HCT116 (cell line): Measurements from ENCODE around the gene TMUB1. TPM values are rescaled to one million over a fixed set of nuclear protein-coding genes. Genes with fewer than 3 reads are reported as not detected.

Source experiments
- ATAC-seq: fragments of 200-7000 bp; cut with Tn5 transposase; 2 replicates; pipeline ENCODE4 v1.9.1; 2020; ENCODE audit warnings: mild to moderate bottlenecking, moderate library complexity
- BruUV-seq: library from RNA; stranded (reverse); fragments of 400-500 nt; replicated peaks from 2 replicates; lab custom pipeline; 2021; lab: Mats Ljungman, UMichigan
- CTCF ChIA-PET: fragments of 300-600 bp; sonication (Branson Sonifier 250); formaldehyde crosslinking; loops from one replicate; lab custom pipeline; 2021; ENCODE audit warnings: antibody characterized with exemption; lab: Charles Lee
- POLR2A ChIA-PET: fragments of 300-600, 350-600 bp; sonication (Branson Sonifier 250); formaldehyde crosslinking; loops from one replicate; lab custom pipeline; 2021; ENCODE audit warnings: antibody characterized with exemption; lab: Charles Lee
- RAD21 ChIA-PET, 2 experiments: fragments of 300-600 bp; sonication (Branson Sonifier 250); formaldehyde crosslinking; loops; one replicate each; lab custom pipeline; 2023; ENCODE audit warnings: low total read pairs in 2 of 2; ENCODE audit not compliant: uncharacterized antibody in 2 of 2, unreplicated experiment in 2 of 2, low non-redundant PET in 1 of 2; lab: Charles Lee
- DNase-seq: peaks from one replicate; pipeline ENCODE4 v3.0.0-alpha.2; 2010; ENCODE audit warnings: low read depth, low spot score
- H2AFZ ChIP-seq: fragments of 200-600 bp; shearing (Covaris generic), sonication (generic); 2 replicates; pipeline ENCODE4 v1.6.1; 2017; ENCODE audit warnings: low read depth, mixed run types, mixed read lengths, antibody characterized with exemption, low read length; ENCODE audit not compliant: poor library complexity, severe bottlenecking
- H3K27ac ChIP-seq: 2 replicates; pipeline ENCODE4 v1.5.1; 2012; ENCODE audit warnings: low read depth, low read length
- H3K27me3 ChIP-seq: fragments of 200-600 bp; sonication (generic); 2 replicates; pipeline ENCODE4 v1.6.1; 2016; ENCODE audit warnings: mixed run types, low read length, mixed read lengths; ENCODE audit not compliant: insufficient read depth
- H3K36me3 ChIP-seq, 2 experiments: fragments of 200-500 bp in 1 of 2; fragments of 200-600 bp in 1 of 2; sonication (Bioruptor generic) in 1 of 2; sonication (generic) in 1 of 2; 2 replicates each; pipeline versions ENCODE4 v1.5.1 to v1.6.1; 2014 to 2016; ENCODE audit warnings: low read length in 2 of 2, inconsistent platforms in 1 of 2, mixed read lengths in 1 of 2, mixed run types in 1 of 2; ENCODE audit not compliant: insufficient read depth in 2 of 2, control insufficient read depth in 1 of 2
- H3K4me1 ChIP-seq, 2 experiments: fragments of 200-600 bp in 1 of 2; sonication (generic) in 1 of 2; 2 replicates each; pipeline versions ENCODE4 v1.5.1 to v1.6.1; 2012 to 2017; ENCODE audit warnings: low read length in 2 of 2, inconsistent platforms in 1 of 2, mild to moderate bottlenecking in 1 of 2, mixed read lengths in 1 of 2, mixed run types in 1 of 2, moderate library complexity in 1 of 2; ENCODE audit not compliant: insufficient read depth in 2 of 2, control insufficient read depth in 1 of 2
- H3K4me2 ChIP-seq: fragments of 200-600 bp; sonication (generic); 2 replicates; pipeline ENCODE4 v1.6.1; 2017; ENCODE audit warnings: mixed run types, low read length, mixed read lengths
- H3K4me3 ChIP-seq, 2 experiments: fragments of 200-600 bp in 1 of 2; sonication (generic) in 1 of 2; replicated peaks in 1 of 2; 2 replicates each; pipeline ENCODE4 v1.5.1; 2011 to 2016; ENCODE audit warnings: low read length in 2 of 2, control low read depth in 1 of 2, low read depth in 1 of 2, mild to moderate bottlenecking in 1 of 2, mixed read lengths in 1 of 2, mixed run types in 1 of 2
- H3K79me2 ChIP-seq: fragments of 200-600 bp; sonication (generic); 2 replicates; pipeline ENCODE4 v1.6.1; 2017; ENCODE audit warnings: mild to moderate bottlenecking, mixed run types, low read length, moderate library complexity, mixed read lengths; ENCODE audit not compliant: insufficient read depth
- H3K9ac ChIP-seq: fragments of 200-600 bp; sonication (generic); 2 replicates; pipeline ENCODE4 v1.6.1; 2016; ENCODE audit warnings: low read length, mixed read lengths
- H3K9me2 ChIP-seq: fragments of 200-600 bp; sonication (generic), shearing (Covaris generic); 2 replicates; pipeline ENCODE4 v1.6.1; 2017; ENCODE audit warnings: mixed run types, mild to moderate bottlenecking, moderate library complexity; ENCODE audit not compliant: insufficient read depth
- H3K9me3 ChIP-seq, 2 experiments: fragments of 200-500 bp in 1 of 2; fragments of 200-600 bp in 1 of 2; sonication (Bioruptor generic) in 1 of 2; sonication (generic) in 1 of 2; 2 replicates each; pipeline ENCODE4 v1.6.1; 2014 to 2017; ENCODE audit warnings: low read length in 2 of 2, mixed read lengths in 2 of 2, inconsistent platforms in 1 of 2, low read depth in 1 of 2, mild to moderate bottlenecking in 1 of 2, mixed run types in 1 of 2, moderate library complexity in 1 of 2; ENCODE audit not compliant: control insufficient read depth in 1 of 2, insufficient read depth in 1 of 2
- H4K20me1 ChIP-seq: fragments of 200-600 bp; sonication (generic), shearing (Covaris generic); 2 replicates; pipeline ENCODE4 v1.6.1; 2017; ENCODE audit warnings: mixed run types, mild to moderate bottlenecking, moderate library complexity; ENCODE audit not compliant: insufficient read depth
- CEBPB ChIP-seq: IDR thresholded peaks from 2 replicates; pipeline ENCODE4 v1.6.1; 2012; ENCODE audit warnings: low read depth
- EGR1 ChIP-seq: IDR thresholded peaks from 2 replicates; pipeline ENCODE4 v1.6.1; 2012; ENCODE audit warnings: low read depth
- ELF1 ChIP-seq: IDR thresholded peaks from 2 replicates; pipeline ENCODE4 v1.6.1; 2012; ENCODE audit warnings: low read depth, borderline replicate concordance
- EZH2 ChIP-seq: fragments of 200-600 bp; sonication (generic); IDR thresholded peaks from 2 replicates; pipeline ENCODE4 v1.6.1; 2017; ENCODE audit warnings: antibody characterized with exemption, mixed run types
- EZH2phosphoT487 ChIP-seq: fragments of 200-600 bp; IDR thresholded peaks from 2 replicates; pipeline ENCODE4 v1.6.1; 2018; ENCODE audit warnings: antibody characterized with exemption, borderline replicate concordance
- JUND ChIP-seq: IDR thresholded peaks from 2 replicates; pipeline ENCODE4 v1.6.1; 2012
- POLR2AphosphoS5 ChIP-seq: IDR thresholded peaks from 2 replicates; pipeline ENCODE4 v1.6.1; 2011; ENCODE audit warnings: mild to moderate bottlenecking, low read depth, low read length, moderate library complexity
- RAD21 ChIP-seq: IDR thresholded peaks from 2 replicates; pipeline ENCODE4 v1.6.1; 2012; ENCODE audit warnings: low read depth, mild to moderate bottlenecking
- SRF ChIP-seq: IDR thresholded peaks from 2 replicates; pipeline ENCODE4 v1.6.1; 2012; ENCODE audit warnings: low read depth
- TCF7L2 ChIP-seq: IDR thresholded peaks from 2 replicates; pipeline ENCODE4 v1.7.0; 2011; ENCODE audit warnings: borderline replicate concordance, inconsistent platforms; ENCODE audit not compliant: insufficient read depth, insufficient read length; ENCODE audit errors: extremely low read depth
- YY1 ChIP-seq: IDR thresholded peaks from 2 replicates; pipeline ENCODE4 v1.6.1; 2011; ENCODE audit warnings: low read length, low read depth, moderate library complexity, mild to moderate bottlenecking; ENCODE audit not compliant: insufficient replicate concordance; ENCODE audit errors: extremely low read depth
- ZFX ChIP-seq: fragments of 450-650 bp; IDR thresholded peaks from 2 replicates; pipeline ENCODE4 v1.6.1; 2017
- ZNF274 ChIP-seq: fragments of 200-500 bp; sonication (Bioruptor generic); IDR thresholded peaks from 2 replicates; pipeline ENCODE4 v1.6.1; 2014; ENCODE audit warnings: mild to moderate bottlenecking, low read depth, low read length, inconsistent platforms
- intact Hi-C: fragments of 100-400 bp; cut with micrococcal nuclease; formaldehyde crosslinking; loops from 2 replicates; pipeline ENCODE4 v1.10.0; 2022
- total RNA-seq: library from RNA; stranded (reverse); gene quantifications from one replicate; pipeline ENCODE4 v1.2.1, GENCODE V29; 2021; ENCODE audit not compliant: unreplicated experiment
- TF ChIP-seq, protein P1 (sequence below), 3 experiments: fragments of 200-600 bp in 1 of 3; sonication (generic) in 1 of 3; IDR thresholded peaks in 2 of 3; conservative IDR thresholded peaks in 1 of 3; 2 replicates each; pipeline ENCODE4 v1.5.1; 2012 to 2017; ENCODE audit warnings: low read depth in 2 of 3, low read length in 2 of 3, antibody characterized with exemption in 1 of 3, borderline replicate concordance in 1 of 3, control low read depth in 1 of 3, mild to moderate bottlenecking in 1 of 3, mixed read lengths in 1 of 3, mixed run types in 1 of 3, moderate library complexity in 1 of 3; ENCODE audit not compliant: insufficient read depth in 1 of 3
- TF ChIP-seq, protein P2 (sequence below): IDR thresholded peaks from 2 replicates; pipeline ENCODE4 v1.6.1; 2012

Gene TMUB1
- total RNA-seq, 1 experiment from 2014 or later = 75.8 TPM

DNA sequence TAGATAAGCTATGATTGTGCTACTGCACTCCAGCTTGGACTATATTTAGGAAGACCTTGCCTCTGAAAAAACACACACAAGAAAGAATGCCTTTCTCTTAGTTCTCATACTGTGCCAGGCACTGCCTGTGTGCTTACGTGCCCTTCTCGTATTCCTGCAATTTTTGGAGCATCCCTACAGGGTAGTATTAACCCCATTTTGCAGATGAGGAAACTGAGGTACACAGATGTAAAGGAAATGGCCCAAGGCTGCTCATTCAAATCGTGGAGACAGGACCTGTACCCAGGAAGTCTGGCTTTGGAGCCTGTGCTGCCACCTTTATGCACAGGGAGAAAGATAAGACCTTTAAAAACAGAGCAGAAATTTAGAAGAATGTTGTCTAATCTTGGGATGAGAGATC lies 19.7 kb upstream of the TMUB1 start:
- H3K27me3 ChIP-seq = no peaks in the 10 kb centered on the region
- ChIA-PET RAD21 (no interaction called here), POLR2A (no interaction called here), CTCF (no interaction called here)
- H4K20me1 ChIP-seq = no peaks in the 10 kb centered on the region
- H3K4me3 ChIP-seq = no peak overlapping the region
- no peak for DNase-seq
- peaks cover 0 to 2% of the 10 kb centered on the region in 2 experiments; a peak in 1 of 4 replicates for H3K36me3 ChIP-seq
- no peak for ATAC-seq
- no peak overlapping the region for H3K9ac ChIP-seq
- no peaks in the 10 kb centered on the region for H3K9me2 ChIP-seq
- H3K9me3 ChIP-seq = no peaks in the 10 kb centered on the region
- no peak overlapping the region for H3K27ac ChIP-seq
- TF ChIP-seq ELF1 (no peak), ZNF274 (no peak), SRF (no peak)
- TF ChIP-seq, protein P1, sequence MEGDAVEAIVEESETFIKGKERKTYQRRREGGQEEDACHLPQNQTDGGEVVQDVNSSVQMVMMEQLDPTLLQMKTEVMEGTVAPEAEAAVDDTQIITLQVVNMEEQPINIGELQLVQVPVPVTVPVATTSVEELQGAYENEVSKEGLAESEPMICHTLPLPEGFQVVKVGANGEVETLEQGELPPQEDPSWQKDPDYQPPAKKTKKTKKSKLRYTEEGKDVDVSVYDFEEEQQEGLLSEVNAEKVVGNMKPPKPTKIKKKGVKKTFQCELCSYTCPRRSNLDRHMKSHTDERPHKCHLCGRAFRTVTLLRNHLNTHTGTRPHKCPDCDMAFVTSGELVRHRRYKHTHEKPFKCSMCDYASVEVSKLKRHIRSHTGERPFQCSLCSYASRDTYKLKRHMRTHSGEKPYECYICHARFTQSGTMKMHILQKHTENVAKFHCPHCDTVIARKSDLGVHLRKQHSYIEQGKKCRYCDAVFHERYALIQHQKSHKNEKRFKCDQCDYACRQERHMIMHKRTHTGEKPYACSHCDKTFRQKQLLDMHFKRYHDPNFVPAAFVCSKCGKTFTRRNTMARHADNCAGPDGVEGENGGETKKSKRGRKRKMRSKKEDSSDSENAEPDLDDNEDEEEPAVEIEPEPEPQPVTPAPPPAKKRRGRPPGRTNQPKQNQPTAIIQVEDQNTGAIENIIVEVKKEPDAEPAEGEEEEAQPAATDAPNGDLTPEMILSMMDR (IDR thresholded peaks at IDR 0.05 in 2 of 3, conservative IDR thresholded peaks at IDR 0.05 in 1 of 3; ENCODE audit: borderline replicate concordance in 1 of 3, insufficient read depth in 1 of 3, low read depth in 2 of 3, low read length in 2 of 3) = no peak
- H3K4me2 ChIP-seq = no peak overlapping the region
- BruUV-seq = no TSS peak
- no peaks in the 10 kb centered on the region for H3K4me1 ChIP-seq
- H3K79me2 ChIP-seq = peaks cover 86% of the 10 kb centered on the region
- no peak overlapping the region for H2AFZ ChIP-seq
- intact Hi-C loops = no loop called here

DNA sequence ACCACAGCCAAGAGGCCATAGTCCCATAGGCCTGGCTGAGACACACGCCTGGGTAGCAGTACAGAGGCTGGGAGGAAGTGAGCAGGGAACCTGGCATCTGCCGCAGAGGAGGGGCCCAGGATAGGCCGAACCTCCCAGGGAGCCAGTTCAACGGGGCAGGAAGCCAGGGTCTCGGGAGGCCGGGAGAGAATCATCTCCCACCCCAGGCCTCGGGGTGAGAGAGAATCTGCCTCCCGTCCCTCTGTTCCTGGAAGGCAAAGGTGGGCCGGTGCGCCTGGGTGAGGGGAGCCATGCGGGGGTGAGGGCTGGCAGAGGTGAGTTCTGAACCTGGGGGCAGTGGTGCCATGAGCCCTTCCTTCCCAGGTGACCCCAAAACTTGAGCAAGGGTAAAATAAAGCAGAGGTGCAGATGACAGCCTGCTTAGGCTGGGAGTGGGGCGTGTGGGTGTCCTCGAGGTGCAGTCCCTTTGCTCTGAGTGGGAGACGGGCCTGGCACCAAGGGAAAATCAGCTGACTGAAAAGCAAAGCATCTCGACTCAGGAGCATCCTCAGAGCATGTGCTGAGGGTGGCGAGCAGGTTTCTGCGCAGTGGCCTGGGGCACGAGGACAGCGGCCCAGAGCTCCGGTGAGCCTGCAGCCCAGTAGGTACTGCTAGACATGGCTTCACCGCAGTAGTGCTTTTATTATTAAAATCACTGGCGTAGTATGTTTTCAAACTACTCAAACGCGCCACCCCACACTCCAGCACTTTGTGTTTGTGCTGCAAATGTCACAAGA lies 18.5 kb upstream of the TMUB1 start:
- no peak overlapping the region for H2AFZ ChIP-seq
- ATAC-seq (no peak), DNase-seq (no peak)
- peaks cover 0 to 2% of the 10 kb centered on the region in 2 experiments; a peak in 1 of 4 replicates for H3K36me3 ChIP-seq
- intact Hi-C loops = no loop called here
- H3K79me2 ChIP-seq = peaks cover 88% of the 10 kb centered on the region
- H3K9me3 ChIP-seq = no peaks in the 10 kb centered on the region
- no peaks in the 10 kb centered on the region for H3K27me3 ChIP-seq
- no peaks in the 10 kb centered on the region for H3K4me1 ChIP-seq
- H3K9ac ChIP-seq = no peak overlapping the region
- H3K27ac ChIP-seq = no peak overlapping the region
- no peak overlapping the region for H3K4me3 ChIP-seq
- BruUV-seq = no TSS peak
- CTCF ChIA-PET = no interaction called here
- POLR2A ChIA-PET = no interaction called here
- RAD21 ChIA-PET = no interaction called here
- H3K4me2 ChIP-seq = no peak overlapping the region
- no peaks in the 10 kb centered on the region for H3K9me2 ChIP-seq
- no peaks in the 10 kb centered on the region for H4K20me1 ChIP-seq
- no peak for TF ChIP-seq TCF7L2
- TF ChIP-seq RAD21 = no peak
- TF ChIP-seq, protein P2, sequence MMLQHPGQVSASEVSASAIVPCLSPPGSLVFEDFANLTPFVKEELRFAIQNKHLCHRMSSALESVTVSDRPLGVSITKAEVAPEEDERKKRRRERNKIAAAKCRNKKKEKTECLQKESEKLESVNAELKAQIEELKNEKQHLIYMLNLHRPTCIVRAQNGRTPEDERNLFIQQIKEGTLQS = no peak
- TF ChIP-seq, protein P1 (IDR thresholded peaks at IDR 0.05 in 2 of 3, conservative IDR thresholded peaks at IDR 0.05 in 1 of 3; ENCODE audit: borderline replicate concordance in 1 of 3, insufficient read depth in 1 of 3, low read depth in 2 of 3, low read length in 2 of 3) = no peak
- no peak for TF ChIP-seq EZH2phosphoT487
- no peak for TF ChIP-seq ZFX
- TF ChIP-seq YY1 = no peak
- no peak for TF ChIP-seq ZNF274
- TF ChIP-seq POLR2AphosphoS5 = no peak
- no peak for TF ChIP-seq EZH2
- no peak for TF ChIP-seq SRF
- no peak for TF ChIP-seq CEBPB
- no peak for TF ChIP-seq JUND
- no peak for TF ChIP-seq EGR1
